Fibroblast of lung (primary cell): Measurements from ENCODE around the gene NOXO1. TPM values are rescaled to one million over a fixed set of nuclear protein-coding genes. Genes with fewer than 3 reads are reported as not detected.

Experiments used
- DNase-seq, 2 donors: peaks; one replicate each; pipeline versions ENCODE4 v3.0.0 to v3.0.0-alpha.2; 2010; ENCODE audit warnings: low read depth in 2 of 2
- H2AFZ ChIP-seq: 2 replicates; pipeline ENCODE4 v1.5.1; 2012; ENCODE audit warnings: low read length, control low read depth, inconsistent platforms
- H3K27ac ChIP-seq: 2 replicates; pipeline ENCODE4 v1.5.1; 2011; ENCODE audit warnings: low read length, control low read depth; ENCODE audit not compliant: insufficient read depth
- H3K27me3 ChIP-seq: 2 replicates; pipeline ENCODE4 v1.5.1; 2011; ENCODE audit warnings: mild to moderate bottlenecking, low read length; ENCODE audit not compliant: control insufficient read depth, insufficient read depth
- H3K36me3 ChIP-seq: 2 replicates; pipeline ENCODE4 v1.5.1; 2011; ENCODE audit warnings: low read length; ENCODE audit not compliant: control insufficient read depth, insufficient read depth
- H3K4me1 ChIP-seq: 2 replicates; pipeline ENCODE4 v1.5.1; 2011; ENCODE audit warnings: low read length; ENCODE audit not compliant: control insufficient read depth, insufficient read depth; ENCODE audit errors: extremely low read depth
- H3K4me2 ChIP-seq: 2 replicates; pipeline ENCODE4 v1.5.1; 2011; ENCODE audit warnings: low read length, control low read depth; ENCODE audit not compliant: insufficient read depth; ENCODE audit errors: extremely low read depth
- H3K4me3 ChIP-seq, 4 experiments: fragments of 200-600 bp in 1 of 4; sonication (generic) in 1 of 4; replicated peaks in 1 of 4; 2 replicates each; pipeline ENCODE4 v1.5.1; 2011 to 2016; ENCODE audit warnings: low read length in 4 of 4, low read depth in 3 of 4, mild to moderate bottlenecking in 3 of 4, control low read depth in 2 of 4, inconsistent platforms in 1 of 4, mixed read lengths in 1 of 4; ENCODE audit not compliant: insufficient read depth in 1 of 4; ENCODE audit errors: control extremely low read depth in 1 of 4
- H3K79me2 ChIP-seq: 2 replicates; pipeline ENCODE4 v1.5.1; 2012; ENCODE audit warnings: mild to moderate bottlenecking, low read length, inconsistent platforms; ENCODE audit not compliant: control insufficient read depth, insufficient read depth
- H3K9ac ChIP-seq: 2 replicates; pipeline ENCODE4 v1.5.1; 2011; ENCODE audit warnings: mild to moderate bottlenecking, low read length, control low read depth; ENCODE audit not compliant: insufficient read depth
- H3K9me3 ChIP-seq: 2 replicates; pipeline ENCODE4 v1.5.1; 2012; ENCODE audit warnings: low read depth, low read length; ENCODE audit not compliant: control insufficient read depth, insufficient read depth
- H4K20me1 ChIP-seq: 2 replicates; pipeline ENCODE4 v1.5.1; 2011; ENCODE audit warnings: low read length; ENCODE audit not compliant: control insufficient read depth, insufficient read depth; ENCODE audit errors: extremely low read depth
- EZH2 ChIP-seq: IDR thresholded peaks from 2 replicates; pipeline ENCODE4 v1.5.1; 2012; ENCODE audit warnings: low read length, control low read depth, mild to moderate bottlenecking; ENCODE audit errors: missing control alignments
- polyA plus RNA-seq, 2 donors: library from polyadenylated mRNA; depleted of rRNA in 1 of 2; stranded (reverse) in 1 of 2; unstranded in 1 of 2; fragments of >200 nt; gene quantifications; 2 replicates each; pipeline ENCODE4 v1.2.1, GENCODE V29; 2011 to 2012; ENCODE audit warnings: missing spikeins in 1 of 2
- total RNA-seq: library from RNA; depleted of rRNA; stranded (reverse); fragments of >200 nt; gene quantifications from 2 replicates; pipeline ENCODE4 v1.2.1, GENCODE V29; 2014
- TF ChIP-seq, protein P1 (sequence below), 2 donors: IDR thresholded peaks in 1 of 2; conservative IDR thresholded peaks in 1 of 2; 1 replicate in 1 of 2; 2 replicates in 1 of 2; pipeline ENCODE4 v1.5.1; 2011 to 2012; ENCODE audit warnings: low read length in 2 of 2, control low read depth in 1 of 2, inconsistent platforms in 1 of 2, low read depth in 1 of 2, mild to moderate bottlenecking in 1 of 2

Gene NOXO1
- total and polyA plus RNA-seq, 2 donors (not counting 1 experiment from before 2014, with no cell fraction given), result 0.03 TPM; not detected in 1

DNA sequence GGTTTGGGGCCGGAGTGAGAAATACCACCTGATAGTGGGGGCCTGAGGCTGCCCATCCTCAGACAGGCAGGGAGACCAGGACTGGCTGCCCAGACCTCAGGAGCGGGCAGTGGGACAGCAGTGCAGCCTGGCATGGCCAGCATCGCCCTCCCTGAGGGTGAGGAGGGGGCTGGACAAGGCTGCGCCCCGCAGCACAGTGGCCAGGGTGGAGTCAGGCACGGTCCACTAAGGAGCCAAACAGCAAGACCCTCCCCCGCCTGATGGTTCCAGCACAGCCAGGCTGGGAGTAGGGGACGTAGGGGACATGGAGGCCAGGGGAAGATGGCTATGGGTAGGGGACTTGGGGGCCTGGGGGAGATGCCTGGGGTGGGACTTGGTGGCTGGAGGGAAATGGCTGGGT, 25.0 kb upstream of the NOXO1 start:
- H3K9me3 ChIP-seq, result no peaks in the 10 kb centered on the region
- no peak overlapping the region for H3K9ac ChIP-seq
- H3K4me1 ChIP-seq, result peaks cover 24% of the 10 kb centered on the region

DNA sequence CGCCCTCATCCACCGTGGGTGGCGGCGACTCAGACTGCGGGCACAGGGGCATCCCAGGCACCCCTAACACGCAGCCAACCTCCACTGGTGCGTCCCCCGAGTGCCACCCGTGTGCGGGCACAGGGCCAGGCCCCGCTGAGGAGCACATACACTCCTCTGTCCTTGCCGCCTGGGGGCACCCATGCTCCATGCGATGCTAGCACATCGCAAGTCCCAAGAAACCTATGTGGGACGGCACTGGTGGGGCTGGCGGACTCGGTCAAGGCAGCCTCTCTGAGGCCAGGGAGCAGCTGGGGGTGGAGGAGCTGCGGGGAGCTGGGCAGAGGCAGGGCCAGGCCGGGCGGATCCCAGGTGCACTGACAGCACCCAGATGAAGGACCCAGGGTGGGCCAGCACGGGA, 24.4 kb upstream of the NOXO1 start:
- no peak overlapping the region for H3K4me2 ChIP-seq

More for the DNA sequence above, 25.0 kb upstream of the NOXO1 start:
- Histone ChIP-seq H4K20me1 (no peaks in the 10 kb centered on the region), H3K36me3 (peaks cover 24% of the 10 kb centered on the region), H3K27me3 (no peaks in the 10 kb centered on the region), H3K79me2 (peaks cover 72% of the 10 kb centered on the region), H2AFZ (no peak overlapping the region), H3K4me3 (no peak overlapping the region), H3K4me2 (no peak overlapping the region), H3K27ac (peak overlapping the region; percentile 8)
- no peak for DNase-seq
- TF ChIP-seq, protein P1, sequence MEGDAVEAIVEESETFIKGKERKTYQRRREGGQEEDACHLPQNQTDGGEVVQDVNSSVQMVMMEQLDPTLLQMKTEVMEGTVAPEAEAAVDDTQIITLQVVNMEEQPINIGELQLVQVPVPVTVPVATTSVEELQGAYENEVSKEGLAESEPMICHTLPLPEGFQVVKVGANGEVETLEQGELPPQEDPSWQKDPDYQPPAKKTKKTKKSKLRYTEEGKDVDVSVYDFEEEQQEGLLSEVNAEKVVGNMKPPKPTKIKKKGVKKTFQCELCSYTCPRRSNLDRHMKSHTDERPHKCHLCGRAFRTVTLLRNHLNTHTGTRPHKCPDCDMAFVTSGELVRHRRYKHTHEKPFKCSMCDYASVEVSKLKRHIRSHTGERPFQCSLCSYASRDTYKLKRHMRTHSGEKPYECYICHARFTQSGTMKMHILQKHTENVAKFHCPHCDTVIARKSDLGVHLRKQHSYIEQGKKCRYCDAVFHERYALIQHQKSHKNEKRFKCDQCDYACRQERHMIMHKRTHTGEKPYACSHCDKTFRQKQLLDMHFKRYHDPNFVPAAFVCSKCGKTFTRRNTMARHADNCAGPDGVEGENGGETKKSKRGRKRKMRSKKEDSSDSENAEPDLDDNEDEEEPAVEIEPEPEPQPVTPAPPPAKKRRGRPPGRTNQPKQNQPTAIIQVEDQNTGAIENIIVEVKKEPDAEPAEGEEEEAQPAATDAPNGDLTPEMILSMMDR (conservative IDR thresholded peaks at IDR 0.05 in 1 of 2, IDR thresholded peaks at IDR 0.05 in 1 of 2; ENCODE audit: low read depth in 1 of 2, low read length in 2 of 2), result no peak
- no peak for TF ChIP-seq EZH2

DNA sequence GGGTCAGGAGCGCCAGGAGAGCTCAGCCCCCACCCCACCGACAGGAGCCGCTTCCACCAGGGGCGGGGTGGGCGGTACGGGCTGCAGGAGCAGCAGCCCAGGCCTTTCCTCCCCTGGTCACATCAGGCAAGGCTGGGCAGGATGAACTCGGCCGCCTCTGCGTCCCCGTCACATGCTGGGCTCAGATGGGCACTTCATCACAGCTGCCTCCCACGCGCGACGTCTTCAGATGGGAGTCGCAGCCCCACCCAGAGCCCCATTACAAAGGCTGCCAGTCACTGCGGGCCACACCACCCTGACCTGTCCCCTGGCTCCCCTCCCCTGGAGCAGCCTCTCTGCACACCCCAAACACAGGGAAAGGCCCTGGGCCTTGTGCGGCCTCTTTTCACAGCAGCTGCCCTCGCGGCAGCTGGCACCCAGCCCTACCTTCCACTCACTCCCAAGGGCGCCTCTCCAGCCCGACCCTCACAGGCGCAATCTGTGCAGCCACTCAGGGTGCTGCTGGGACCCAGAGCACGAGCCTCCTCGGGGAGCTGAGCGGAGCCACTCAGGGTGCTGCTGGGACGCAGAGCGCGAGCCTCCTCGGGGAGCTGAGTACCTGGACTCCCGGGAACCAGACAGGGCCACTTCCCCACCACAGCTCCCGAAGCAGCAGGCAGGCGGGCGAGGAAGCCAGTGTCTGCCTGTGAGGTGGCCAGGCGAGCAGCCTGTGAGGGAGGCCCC, 23.7 kb upstream of the NOXO1 start:
- DNase-seq, result no peak

More for the DNA sequence above, 24.4 kb upstream of the NOXO1 start:
- no peak overlapping the region for H2AFZ ChIP-seq
- H3K4me1 ChIP-seq, result peaks cover 24% of the 10 kb centered on the region
- H3K9ac ChIP-seq, result no peak overlapping the region
- DNase-seq, result no peak
- no peak overlapping the region for H3K27ac ChIP-seq
- no peaks in the 10 kb centered on the region for H3K9me3 ChIP-seq
- peaks cover 72% of the 10 kb centered on the region for H3K79me2 ChIP-seq
- H3K36me3 ChIP-seq, result peaks cover 29% of the 10 kb centered on the region
- no peak overlapping the region for H3K4me3 ChIP-seq
- H3K27me3 ChIP-seq, result no peaks in the 10 kb centered on the region
- TF ChIP-seq EZH2, result no peak
- TF ChIP-seq, protein P1 (conservative IDR thresholded peaks at IDR 0.05 in 1 of 2, IDR thresholded peaks at IDR 0.05 in 1 of 2; ENCODE audit: low read depth in 1 of 2, low read length in 2 of 2), result no peak
- H4K20me1 ChIP-seq, result no peaks in the 10 kb centered on the region

More for the DNA sequence above, 23.7 kb upstream of the NOXO1 start:
- Histone ChIP-seq H3K36me3 (peaks cover 34% of the 10 kb centered on the region), H3K4me2 (no peak overlapping the region), H3K27ac (no peak overlapping the region), H2AFZ (no peak overlapping the region), H3K79me2 (peaks cover 69% of the 10 kb centered on the region), H3K27me3 (no peaks in the 10 kb centered on the region), H3K9ac (no peak overlapping the region), H3K4me3 (no peak overlapping the region), H3K4me1 (peaks cover 19% of the 10 kb centered on the region), H3K9me3 (no peaks in the 10 kb centered on the region), H4K20me1 (no peaks in the 10 kb centered on the region)
- no peak for TF ChIP-seq EZH2
- TF ChIP-seq, protein P1 (conservative IDR thresholded peaks at IDR 0.05 in 1 of 2, IDR thresholded peaks at IDR 0.05 in 1 of 2; ENCODE audit: low read depth in 1 of 2, low read length in 2 of 2), result no peak
